DMS53 (cell line): ENCODE results near the gene TNS2.
"Not testable (repeated sequence)": the region's sequence is repeated elsewhere in the genome, so short reads cannot be mapped to it uniquely, and the experiment has no call there.

Source experiments
- DNase-seq: peaks from one replicate; lab custom pipeline; 2025; lab: John Stamatoyannopoulos, UW

Gene TNS2

GRCh38 chr12:53094394-53094787 lies 44.5 kb downstream of the TNS2 start:
- DNase-seq, result no peak

GRCh38 chr12:53094796-53095595 lies 45.1 kb downstream of the TNS2 start:
- not testable (repeated sequence) for DNase-seq

GRCh38 chr12:53095596-53095895 lies 45.7 kb downstream of the TNS2 start:
- not testable (repeated sequence) for DNase-seq

- no peak for DNase-seq
Observed at GRCh38 chr12:53096089-53096741, 46.4 kb downstream of the TNS2 start.

- DNase-seq, result no peak
Observed at GRCh38 chr12:53096759-53097158, 46.9 kb downstream of the TNS2 start.

GRCh38 chr12:53097207-53097563 lies 47.3 kb downstream of the TNS2 start:
- peak; percentile 46 for DNase-seq

GRCh38 chr12:53097564-53098353 lies 47.9 kb downstream of the TNS2 start, which contains the start of gene IGFBP6:
Gene IGFBP6 (plus strand): TSS chr12:53097667. CDS start chr12:53097718, 51 bp downstream.
- DNase-seq, result peak; percentile 81

GRCh38 chr12:53098354-53098981 lies 48.6 kb downstream of the TNS2 start:
- DNase-seq, result peak; percentile 41

GRCh38 chr12:53099071-53099882 lies 49.4 kb downstream of the TNS2 start:
- peak; percentile 85 for DNase-seq

GRCh38 chr12:53100466-53101151 lies 50.7 kb downstream of the TNS2 start:
- no peak for DNase-seq

- no peak for DNase-seq
Observed at GRCh38 chr12:53101266-53101665, 51.4 kb downstream of the TNS2 start.

- peak; percentile 88 for DNase-seq
Observed at GRCh38 chr12:53101931-53102781, 52.3 kb downstream of the TNS2 start.

GRCh38 chr12:53102883-53103807 lies 53.3 kb downstream of the TNS2 start, which contains the start of gene SOAT2:
Gene SOAT2 (plus strand): TSS chr12:53103486. CDS start chr12:53103578, 92 bp downstream.
- DNase-seq, result peak; percentile 93

GRCh38 chr12:53103860-53104305 lies 54.0 kb downstream of the TNS2 start:
- DNase-seq, result peak; percentile 52

GRCh38 chr12:53105256-53105655 lies 55.4 kb downstream of the TNS2 start:
- no peak for DNase-seq

GRCh38 chr12:53105712-53106439 lies 56.0 kb downstream of the TNS2 start:
- DNase-seq, result no peak

- no peak for DNase-seq
Observed at GRCh38 chr12:53107122-53107521, 57.3 kb downstream of the TNS2 start.

GRCh38 chr12:53112431-53112830 lies 62.6 kb downstream of the TNS2 start:
- DNase-seq, result not testable (repeated sequence)
